GM12875 (cell line): ENCODE data around the gene ST8SIA2.

ENCODE experiments used
- H3K4me3 ChIP-seq: one replicate; pipeline ENCODE4 v1.5.1; 2011; ENCODE audit warnings: low read depth, low read length, control low read depth
- TF ChIP-seq, protein P1 (sequence below): IDR thresholded peaks from 2 replicates; pipeline ENCODE4 v1.5.1; 2011; ENCODE audit warnings: low read depth, mild to moderate bottlenecking, control low read depth, inconsistent platforms, low read length, moderate library complexity, borderline replicate concordance; ENCODE audit not compliant: insufficient read depth

The ST8SIA2 gene

DNA sequence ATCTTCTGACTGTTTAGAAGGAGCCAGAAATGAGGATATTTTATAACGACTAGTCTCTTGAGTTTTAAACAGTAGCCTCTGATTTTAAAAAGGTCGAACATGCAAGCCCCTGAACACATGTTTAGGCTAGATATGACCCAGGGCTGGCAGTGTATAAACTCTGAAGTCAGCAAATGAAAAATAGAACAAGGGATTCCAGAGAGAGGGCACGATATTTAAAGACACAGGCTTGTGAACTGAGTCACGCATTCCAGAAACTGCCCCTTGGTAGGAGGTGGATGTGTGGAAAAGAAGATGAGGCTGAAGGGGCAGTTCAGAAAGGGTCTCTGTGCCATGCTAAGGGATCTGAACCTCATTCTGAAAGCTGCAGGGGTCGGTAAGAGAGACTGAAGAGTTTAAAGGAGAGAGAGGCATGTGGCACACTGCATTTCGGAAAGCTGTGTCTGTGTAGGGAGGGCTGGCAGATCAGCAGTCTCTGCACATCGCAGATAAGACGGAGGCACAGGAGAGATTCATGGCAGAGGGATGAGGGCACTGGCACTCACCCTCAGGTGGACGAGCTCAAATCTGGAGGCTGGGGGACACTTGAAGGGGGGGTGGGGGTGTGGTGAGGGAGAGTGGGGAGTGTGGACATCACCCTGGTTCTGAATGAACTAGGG is 22.1 kb downstream of the ST8SIA2 start:
- TF ChIP-seq, protein P1, sequence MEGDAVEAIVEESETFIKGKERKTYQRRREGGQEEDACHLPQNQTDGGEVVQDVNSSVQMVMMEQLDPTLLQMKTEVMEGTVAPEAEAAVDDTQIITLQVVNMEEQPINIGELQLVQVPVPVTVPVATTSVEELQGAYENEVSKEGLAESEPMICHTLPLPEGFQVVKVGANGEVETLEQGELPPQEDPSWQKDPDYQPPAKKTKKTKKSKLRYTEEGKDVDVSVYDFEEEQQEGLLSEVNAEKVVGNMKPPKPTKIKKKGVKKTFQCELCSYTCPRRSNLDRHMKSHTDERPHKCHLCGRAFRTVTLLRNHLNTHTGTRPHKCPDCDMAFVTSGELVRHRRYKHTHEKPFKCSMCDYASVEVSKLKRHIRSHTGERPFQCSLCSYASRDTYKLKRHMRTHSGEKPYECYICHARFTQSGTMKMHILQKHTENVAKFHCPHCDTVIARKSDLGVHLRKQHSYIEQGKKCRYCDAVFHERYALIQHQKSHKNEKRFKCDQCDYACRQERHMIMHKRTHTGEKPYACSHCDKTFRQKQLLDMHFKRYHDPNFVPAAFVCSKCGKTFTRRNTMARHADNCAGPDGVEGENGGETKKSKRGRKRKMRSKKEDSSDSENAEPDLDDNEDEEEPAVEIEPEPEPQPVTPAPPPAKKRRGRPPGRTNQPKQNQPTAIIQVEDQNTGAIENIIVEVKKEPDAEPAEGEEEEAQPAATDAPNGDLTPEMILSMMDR, result no peak
- no peak overlapping the region for H3K4me3 ChIP-seq

DNA sequence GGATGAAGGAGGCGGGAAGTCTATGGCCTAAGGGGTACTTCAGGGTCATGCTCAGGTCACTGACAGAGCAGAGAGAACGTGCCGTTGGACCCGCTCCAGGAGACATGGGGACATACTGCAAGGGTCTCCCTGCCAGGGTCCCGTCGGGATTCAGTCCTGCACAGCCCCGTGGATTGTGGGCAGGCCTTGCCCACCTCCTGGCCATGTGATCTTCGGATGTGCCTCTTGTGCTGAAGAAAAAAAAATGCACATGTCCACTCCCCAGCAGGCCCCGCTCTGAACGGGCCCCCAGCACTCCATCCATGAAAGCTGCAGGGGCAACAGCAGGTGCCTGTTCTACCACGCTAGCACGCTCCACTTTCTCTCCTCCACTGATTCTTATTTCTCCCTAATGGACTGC is 22.9 kb downstream of the ST8SIA2 start:
- H3K4me3 ChIP-seq, result no peak overlapping the region
- TF ChIP-seq, protein P1, result no peak

DNA sequence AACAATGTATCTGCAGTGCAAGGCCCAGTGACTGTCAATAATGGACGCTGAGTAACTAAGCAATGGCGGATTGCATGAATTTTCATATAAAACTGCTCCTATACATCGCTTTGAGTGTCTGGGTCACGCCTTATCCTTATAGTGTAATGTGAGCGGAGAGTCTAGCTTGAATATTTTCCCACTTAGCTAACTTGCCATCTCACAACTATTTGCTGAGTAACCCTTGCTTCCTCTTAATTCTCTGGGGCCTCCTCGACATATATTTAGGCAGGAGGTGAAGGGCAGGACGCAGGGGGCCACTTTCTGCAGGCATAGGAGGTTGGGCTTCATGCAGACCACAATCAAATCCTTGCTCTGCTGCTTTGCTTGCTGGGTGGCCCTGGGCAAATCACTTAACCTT is 24.0 kb downstream of the ST8SIA2 start:
- TF ChIP-seq, protein P1, result no peak
- H3K4me3 ChIP-seq, result no peak overlapping the region

DNA sequence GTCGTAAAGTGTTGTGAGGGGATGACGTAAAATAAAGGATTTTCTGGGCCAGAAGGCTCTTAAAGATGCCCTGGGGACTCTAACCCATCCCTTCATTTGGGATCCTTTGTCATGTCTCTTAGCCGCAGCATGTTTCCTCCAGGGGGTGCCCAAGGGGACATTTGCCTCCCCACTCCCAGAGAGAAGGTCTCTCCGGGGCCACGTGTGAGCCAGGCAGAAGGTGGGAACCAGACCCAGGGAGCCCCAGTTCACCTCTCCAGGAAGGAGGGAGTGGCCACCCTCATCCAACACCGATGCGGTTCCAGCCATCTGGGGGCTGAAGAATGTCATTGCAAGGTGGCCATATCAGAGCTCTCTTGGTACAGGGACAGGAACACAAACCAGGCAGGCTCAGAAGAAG is 25.2 kb downstream of the ST8SIA2 start:
- H3K4me3 ChIP-seq, result no peak overlapping the region
- TF ChIP-seq, protein P1, result no peak

DNA sequence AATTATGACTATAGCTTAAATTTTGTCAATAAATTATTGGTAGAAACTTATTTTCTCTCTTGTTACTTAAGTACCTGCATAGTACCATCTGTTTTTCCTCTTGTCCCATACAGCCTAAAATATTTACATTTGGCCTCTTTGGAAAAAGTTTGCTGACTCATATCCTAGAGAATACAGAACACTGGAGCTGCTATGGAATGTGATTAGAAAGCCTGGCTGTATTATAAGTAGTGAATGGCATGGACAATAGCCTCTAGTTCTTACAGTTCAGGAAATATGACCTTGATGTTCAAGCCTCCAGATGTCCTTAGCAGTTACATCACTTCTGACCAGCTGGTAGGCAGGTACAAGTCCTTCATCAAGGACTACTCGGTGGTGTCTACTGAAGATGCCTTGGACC is 28.3 kb downstream of the ST8SIA2 start:
- TF ChIP-seq, protein P1, result no peak
- H3K4me3 ChIP-seq, result no peak overlapping the region

DNA sequence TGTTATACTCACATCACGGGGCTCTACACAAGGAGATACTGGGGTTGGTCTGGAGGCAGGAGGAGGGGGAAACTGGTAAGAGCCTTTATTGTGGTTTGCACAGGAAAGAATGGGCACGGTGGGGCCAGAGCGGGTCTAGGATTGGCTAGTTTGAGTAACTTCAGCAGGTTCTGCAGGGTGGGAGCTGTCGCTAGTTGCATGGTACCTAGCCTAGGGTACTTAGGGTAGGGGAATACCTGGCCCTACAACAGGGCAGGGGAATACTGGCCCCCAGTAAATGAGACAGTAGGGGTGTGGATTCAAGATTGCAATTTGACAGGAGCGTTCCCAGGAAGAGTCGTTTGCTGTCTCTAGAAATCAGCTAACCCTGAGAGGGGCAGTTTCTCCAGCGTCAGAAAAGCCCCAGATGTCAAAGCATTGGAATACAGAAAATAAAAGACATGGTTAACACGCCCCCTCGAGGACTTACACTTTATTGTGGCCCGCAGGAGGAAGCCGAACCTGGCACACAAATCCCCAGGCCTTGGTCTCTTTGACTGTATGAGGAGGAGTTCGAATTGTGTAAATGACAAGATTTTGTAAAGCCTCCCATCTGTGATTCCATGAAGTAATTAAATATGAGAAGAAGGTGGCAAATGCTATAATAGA is 32.0 kb downstream of the ST8SIA2 start:
- TF ChIP-seq, protein P1, result no peak
- H3K4me3 ChIP-seq, result no peak overlapping the region

DNA sequence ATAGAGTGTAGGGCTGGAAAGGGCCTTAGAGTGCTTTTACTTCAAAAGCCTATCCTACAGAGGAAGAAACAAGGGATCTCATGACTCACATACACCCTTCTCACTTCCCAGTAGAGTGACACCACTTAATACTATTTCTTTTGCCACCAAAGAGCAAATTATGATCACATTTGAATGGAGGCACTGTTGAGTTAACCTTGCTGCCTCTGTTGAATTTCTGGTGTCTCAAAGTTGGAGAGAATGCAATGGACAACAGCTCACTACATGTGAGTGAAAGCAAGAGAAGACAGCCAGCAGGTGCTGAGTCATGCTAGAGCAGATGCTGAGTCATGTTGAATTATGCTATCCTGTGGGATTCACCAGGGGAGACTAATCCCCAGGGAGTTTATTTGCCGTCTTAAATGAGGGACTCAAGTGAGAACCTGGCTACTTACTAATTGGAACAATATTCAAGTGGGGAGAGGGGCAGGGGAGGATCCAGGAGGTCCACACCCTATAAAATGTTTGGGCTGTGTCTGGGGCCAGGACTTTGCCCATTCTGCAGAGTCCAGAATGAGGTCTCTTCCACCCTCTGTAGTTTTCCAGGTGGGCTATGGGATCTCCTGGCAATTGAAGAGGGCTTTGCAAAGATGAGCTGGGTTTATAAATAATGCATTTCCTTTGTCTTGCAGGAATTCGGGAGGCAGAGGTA is 35.8 kb downstream of the ST8SIA2 start:
- H3K4me3 ChIP-seq, result no peak overlapping the region
- TF ChIP-seq, protein P1, result no peak
